Activated CD4-positive, alpha-beta T cell treated with anti-CD3 and anti-CD28 coated beads, Interleukin-2, amount 50 U/mL, for 4 hours (primary cell): ENCODE measurements around the gene ABCB7.
"Not testable (repeated sequence)": the region's sequence is repeated elsewhere in the genome, so short reads cannot be mapped to it uniquely, and the experiment has no call there.

Source experiments
- DNase-seq, 2 experiments: peaks; one replicate each; pipeline ENCODE4 v3.0.0-alpha.2; 2020

The ABCB7 gene

GRCh38 chrX:75155827-75156525, at the start of gene ABCB7:
Gene ABCB7 (minus strand): TSS chrX:75156283. CDS start chrX:75156272, 11 bp downstream.
- DNase-seq, result peak; percentile 36 to 41

DNA sequence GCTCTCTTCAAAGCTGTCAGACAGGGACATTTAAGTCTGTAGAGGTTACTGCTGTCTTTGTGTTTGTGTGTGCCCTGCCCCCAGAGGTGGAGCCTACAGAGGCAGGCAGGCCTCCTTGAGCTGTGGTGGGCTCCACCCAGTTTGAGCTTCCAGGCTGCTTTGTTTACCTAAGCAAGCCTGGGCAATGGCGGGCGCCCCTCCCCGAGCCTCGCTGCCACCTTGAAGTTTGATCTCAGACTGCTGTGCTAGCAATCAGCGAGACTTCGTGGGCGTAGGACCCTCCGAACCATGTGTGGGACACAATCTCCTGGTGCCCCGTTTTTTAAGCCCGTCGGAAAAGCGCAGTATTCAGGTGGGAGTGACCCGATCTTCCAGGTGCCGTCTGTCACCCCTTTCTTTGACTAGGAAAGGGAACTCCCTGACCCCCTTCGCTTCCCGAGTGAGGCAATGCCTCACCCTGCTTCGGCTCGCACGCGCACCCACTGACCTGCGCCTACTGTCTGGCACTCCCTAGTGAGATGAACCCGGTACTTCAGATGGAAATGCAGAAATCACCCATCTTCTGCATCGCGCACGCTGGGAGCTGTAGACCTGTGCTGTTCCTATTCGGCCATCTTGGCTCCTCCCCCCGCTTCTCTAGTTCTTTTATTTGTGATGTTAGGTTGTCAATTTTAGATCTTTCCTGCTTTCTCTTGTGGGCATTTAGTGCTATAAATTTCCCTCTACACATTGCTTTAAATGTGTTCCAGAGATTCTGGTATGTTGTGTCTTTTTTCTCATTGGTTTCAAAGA, 32.5 kb upstream of the ABCB7 start:
- not testable (repeated sequence) for DNase-seq

GRCh38 chrX:75181721-75182120, 25.6 kb upstream of the ABCB7 start:
- no peak for DNase-seq

DNA sequence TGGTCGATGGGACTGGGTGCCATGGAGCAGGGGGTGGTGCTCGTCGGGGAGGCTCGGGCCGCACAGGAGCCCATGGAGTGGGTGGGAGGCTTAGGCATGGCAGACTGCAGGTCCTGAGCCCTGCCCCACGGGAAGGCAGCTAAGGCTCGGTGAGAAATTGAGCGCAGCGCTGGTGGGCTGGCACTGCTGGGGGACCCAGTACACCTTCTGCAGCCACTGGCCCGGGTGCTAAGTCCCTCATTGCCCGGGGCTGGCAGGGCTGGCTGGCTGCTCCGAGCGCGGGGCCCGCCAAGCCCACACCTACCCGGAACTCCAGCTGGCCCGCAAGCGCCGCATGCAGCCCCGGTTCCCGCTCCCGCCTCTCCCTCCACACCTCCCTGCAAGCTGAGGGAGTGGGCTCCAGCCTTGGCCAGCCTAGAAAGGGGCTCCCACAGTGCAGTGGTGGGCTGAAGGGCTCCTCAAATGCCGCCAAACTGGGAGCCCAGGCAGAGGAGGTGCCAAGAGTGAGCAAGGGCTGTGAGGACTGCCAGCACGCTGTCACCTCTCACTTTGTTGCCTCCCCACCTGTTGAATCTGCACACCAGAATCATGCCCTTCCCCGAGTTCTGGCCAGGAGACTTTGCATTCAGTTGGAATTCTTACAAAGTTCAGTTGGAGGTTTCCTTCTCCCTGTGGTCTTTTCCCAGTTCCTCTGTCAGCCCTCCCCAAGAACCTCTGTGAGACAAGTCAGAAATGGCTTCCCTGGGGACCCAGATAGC, 23.6 kb upstream of the ABCB7 start:
- DNase-seq, result not testable (repeated sequence)

DNA sequence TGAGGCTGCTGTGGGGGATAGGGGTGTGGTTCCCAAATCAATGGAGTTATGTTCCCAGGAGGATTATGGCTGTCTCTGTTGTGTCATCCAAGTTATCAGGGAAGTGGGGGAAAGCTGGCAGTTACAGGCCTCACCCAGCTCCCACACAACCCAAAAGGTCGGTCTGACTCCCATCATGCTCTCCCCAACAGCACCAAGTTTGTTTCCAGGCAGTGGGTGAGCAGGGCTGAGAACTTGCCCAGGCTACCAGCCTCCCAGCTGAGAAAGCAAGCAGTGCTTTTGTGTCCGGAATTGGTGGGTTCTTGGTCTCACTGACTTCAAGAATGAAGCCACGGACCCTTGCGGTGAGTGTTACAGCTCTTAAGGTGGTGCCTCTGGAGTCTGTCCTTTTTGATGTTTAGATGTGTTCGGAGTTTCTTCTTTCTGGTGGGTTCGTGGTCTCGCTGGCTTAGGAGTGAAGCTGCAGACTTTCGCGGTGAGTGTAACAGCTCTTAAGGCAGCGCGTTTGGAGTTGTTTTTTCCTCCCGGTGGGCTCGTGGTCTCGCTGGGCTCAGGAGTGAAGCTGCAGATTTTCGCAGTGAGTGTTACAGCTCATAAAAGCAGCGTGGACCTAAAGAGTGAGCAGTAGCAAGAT, 16.3 kb upstream of the ABCB7 start:
- not testable (repeated sequence) for DNase-seq

GRCh38 chrX:75158054-75158453, 2.0 kb upstream of the ABCB7 start:
- no peak for DNase-seq

DNA sequence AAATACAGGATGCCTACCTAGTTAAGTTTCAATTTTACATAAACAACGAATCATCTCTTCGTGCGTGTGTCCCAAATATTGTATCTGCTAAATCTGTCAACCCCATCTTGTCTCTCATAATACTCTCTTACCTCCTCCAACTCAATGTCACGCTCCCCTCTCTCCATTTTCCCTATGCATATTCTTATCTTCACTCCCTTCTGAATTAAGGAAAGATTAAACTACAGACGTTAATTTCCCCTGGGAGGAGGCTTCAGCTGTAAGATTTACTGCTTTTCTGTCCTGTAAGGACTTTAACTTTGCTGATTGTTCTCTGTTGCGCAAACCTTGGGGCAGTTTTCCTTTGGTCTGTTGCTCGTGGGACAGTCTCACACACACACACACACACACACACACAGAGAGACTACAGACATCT, 455 bp upstream of the ABCB7 start:
- no peak for DNase-seq

GRCh38 chrX:75155447-75155826, 646 bp downstream of the ABCB7 start:
- no peak for DNase-seq

DNA sequence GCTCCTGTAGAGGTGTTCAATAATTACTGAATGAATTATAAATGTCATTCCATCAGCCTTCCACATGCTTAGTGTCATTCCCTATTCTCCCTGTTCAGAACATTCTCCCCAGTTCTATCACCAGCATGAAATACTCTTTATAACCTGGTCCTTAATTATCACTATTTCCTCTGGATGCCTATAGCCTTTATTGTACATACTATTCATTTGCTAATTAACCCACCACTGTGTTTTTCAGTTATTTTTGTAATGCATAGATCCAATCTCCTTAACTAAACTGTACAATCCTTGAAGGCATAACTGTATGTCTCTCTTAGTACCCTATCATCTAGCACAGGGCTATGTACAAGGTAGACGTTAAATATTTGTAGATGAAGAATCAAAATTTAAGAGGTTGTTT, 1.2 kb downstream of the ABCB7 start:
- DNase-seq, result no peak

DNA sequence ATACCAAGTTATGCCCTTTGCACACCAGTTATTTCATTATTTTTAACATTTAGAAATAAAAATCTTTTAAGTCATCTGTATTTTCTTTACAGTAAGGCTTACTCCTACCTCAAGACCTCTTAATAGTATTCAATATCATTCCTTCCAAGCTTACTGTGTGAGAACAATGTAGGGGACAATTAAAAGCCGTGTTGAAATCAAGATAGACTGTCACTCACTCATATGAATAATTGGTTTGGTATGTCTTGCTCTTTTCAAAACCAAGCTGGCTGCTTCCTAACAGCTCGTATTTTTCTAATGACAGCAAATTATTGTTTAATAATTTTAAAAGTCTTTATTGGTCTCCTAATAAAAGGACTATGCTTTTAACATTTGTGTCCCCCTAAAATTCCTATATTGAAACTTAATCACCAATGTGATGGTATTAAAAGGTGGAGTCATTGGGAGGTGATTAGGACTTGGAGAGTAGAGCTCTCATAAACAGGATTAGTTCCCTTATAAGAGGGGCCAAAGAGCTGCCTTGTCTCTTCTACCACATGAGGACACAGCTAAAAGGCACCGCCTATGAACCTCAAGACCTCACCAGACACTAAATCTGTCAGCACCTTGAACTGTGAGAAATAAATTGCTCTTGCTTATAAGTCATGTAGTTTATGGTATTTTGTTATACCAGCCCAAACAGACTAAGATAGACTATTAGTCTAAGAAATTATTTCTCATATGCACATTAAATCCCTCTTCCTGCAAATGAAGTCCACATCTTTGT, 4.1 kb downstream of the ABCB7 start:
- DNase-seq, result no peak

DNA sequence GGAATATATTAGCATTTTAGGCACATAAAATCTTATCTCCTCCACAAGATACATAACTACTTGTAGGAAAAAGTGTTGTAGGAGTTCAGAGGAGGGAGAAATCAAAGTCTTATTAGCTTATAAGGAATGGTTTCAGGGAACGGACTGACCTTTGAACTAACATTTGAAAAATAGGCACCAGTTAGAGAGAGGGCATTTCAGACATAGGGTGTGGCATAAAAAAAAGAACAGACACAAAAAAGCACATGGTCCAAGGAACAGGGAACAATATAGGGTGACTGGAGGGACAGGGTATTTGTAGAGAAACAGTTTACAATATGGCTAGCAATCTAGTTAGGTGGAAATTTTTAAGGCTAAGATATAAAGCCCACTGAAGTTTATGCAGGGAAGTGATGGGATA, 6.4 kb downstream of the ABCB7 start:
- no peak for DNase-seq

DNA sequence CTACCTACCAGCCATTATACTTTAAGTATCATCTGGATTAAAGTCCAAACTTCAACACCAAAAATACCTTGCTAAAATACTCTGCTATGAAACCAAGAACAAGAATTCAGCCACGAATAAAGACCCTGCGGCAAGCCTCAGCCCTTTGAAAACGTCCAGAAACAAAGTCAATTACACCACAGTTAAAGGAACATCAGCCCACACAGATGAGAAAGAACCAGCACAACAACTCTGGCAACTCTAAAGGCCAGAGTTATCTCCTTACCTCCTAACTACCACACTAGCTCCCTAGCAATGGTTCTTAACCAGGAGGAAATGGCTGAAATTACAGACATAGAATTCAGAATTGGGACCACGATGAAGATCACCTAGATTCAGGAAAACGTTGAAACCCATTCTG, 23.4 kb downstream of the ABCB7 start:
- DNase-seq, result no peak

GRCh38 chrX:75131973-75132627, 24.0 kb downstream of the ABCB7 start:
- DNase-seq, result no peak

DNA sequence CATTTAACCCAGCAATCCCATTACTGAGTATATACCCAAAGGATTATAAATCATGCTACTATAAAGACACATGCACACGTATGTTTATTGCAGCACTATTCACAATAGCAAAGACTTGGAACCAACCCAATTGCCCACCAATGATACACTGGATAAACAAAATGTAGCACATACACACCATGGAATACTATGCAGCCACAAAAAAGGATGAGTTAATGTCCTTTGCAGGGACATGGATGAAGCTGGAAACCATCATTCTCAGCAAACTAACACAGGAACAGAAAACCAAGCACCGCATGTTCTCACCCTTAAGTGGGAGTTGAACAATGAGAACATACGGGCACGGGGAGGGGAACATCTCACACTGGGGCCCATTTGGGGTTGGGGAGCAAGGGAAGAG, 27.0 kb downstream of the ABCB7 start:
- not testable (repeated sequence) for DNase-seq

DNA sequence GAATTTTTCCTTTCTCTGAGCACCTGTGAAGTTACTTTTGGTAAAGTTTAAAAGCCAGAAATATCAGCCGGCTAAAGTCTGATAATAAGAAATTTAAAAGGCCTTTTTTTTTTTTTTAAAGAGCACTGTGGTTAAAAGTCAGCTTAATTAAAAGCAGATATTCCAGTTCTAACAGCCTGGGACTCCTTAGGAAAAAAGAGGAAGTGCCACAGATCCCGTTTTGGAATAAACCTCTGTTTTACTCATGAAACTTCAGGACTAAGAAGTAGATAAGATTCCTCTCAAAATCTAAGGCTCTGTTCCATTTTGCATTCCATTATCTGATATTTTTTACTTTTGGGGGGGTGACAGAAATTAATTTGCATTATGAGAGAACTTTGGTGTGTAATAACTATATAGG, 37.8 kb downstream of the ABCB7 start:
- DNase-seq, result no peak

- no peak for DNase-seq
Observed at GRCh38 chrX:75115707-75116413, 40.2 kb downstream of the ABCB7 start.

- DNase-seq, result no peak
Observed at GRCh38 chrX:75114638-75115037, 41.4 kb downstream of the ABCB7 start.

DNA sequence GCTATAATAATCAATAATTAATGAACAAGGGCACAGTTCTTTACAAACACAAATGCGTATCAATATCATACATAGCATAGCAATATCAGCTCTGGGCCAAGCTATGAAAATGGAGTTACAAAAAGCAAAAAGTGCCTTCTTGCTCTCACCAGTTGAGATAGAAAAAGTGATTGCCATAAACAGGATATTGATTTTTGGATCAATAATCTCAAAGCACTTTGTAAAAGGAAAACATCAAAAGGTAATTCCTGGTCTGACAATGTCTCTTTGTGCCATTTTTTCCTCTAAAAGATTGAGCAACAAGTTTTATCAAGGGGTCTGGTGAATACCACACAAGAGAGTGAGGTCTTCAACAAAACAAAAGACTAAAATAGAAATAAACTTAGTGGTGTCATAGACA, 42.4 kb downstream of the ABCB7 start:
- DNase-seq, result no peak

DNA sequence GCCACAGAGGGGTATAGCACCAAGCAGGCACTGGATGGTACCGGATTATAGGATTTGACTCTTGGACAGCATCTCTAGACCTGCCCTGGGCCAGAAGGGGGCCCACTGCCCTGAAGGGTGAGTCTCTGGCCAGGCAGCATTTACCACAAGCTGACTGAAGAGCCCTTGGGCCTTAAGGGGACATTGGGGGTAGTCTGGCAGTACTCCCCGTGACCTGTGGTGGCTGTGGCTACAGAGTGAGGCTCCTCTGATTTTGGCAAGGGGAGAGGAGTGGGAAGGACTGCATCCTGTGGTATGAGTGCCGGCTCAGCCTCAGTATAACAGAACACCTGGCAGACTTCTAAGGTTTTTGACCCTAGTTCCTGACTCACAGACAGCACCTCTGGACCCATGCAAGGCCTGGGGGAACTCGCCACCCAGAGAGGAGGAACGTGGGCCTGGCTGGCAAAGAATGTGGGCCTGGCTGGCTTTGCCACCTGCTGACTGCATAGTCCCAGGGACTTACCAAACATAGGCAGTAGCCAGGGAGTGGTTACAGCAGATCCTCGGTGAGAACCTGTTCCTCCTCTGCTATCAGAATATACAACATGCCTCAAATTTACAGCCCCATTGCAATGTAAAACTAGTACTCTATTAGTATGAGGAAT, 48.1 kb downstream of the ABCB7 start:
- no peak for DNase-seq

- no peak for DNase-seq
Observed at GRCh38 chrX:75106772-75107171, 49.3 kb downstream of the ABCB7 start.

DNA sequence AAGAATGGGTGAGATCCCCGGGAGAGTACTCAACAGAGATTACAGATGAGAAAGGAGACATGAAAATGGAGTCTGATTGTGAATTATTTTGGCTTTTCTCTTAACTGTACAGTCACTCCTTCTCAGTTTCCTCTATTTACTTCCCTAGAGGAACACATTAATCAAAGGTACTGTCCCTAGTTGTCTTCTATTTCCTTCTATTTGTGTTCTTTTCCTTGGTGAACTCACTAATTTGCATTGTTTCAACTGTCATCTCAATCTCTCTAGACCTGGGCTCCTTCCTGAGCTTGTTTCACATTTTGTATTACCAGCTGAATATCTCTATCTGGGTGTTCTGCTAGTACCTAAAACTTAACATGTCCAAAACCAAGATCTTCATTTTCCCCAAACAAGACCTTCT, 59.8 kb downstream of the ABCB7 start:
- DNase-seq, result no peak
